BJ (cell line): ENCODE results near the gene SENP8. TPM values are rescaled to one million over a fixed set of nuclear protein-coding genes. Genes with fewer than 3 reads are reported as not detected.
"Not testable (repeated sequence)": the region's sequence is repeated elsewhere in the genome, so short reads cannot be mapped to it uniquely, and the experiment has no call there.

Experiments
- CTCF ChIA-PET: fragments of 350-600 bp; formaldehyde crosslinking; extraction: SDS; loops from one replicate; lab custom pipeline; 2021; ENCODE audit warnings: antibody characterized with exemption, inconsistent platforms; lab: Yijun Ruan, JAX
- POLR2A ChIA-PET: fragments of 300-600 bp; sonication (Branson Sonifier 250); formaldehyde crosslinking; extraction: SDS; loops from one replicate; lab custom pipeline; 2021; ENCODE audit warnings: antibody characterized with exemption; lab: Charles Lee
- DNase-seq: peaks from one replicate; pipeline ENCODE4 v3.0.0-alpha.2; 2011; ENCODE audit warnings: low read depth
- H3K27me3 ChIP-seq: 2 replicates; pipeline ENCODE4 v1.6.0; 2011; ENCODE audit warnings: low read length; ENCODE audit not compliant: control insufficient read depth, insufficient read depth
- H3K36me3 ChIP-seq: 2 replicates; pipeline ENCODE4 v1.5.1; 2011; ENCODE audit warnings: low read length; ENCODE audit not compliant: control insufficient read depth, insufficient read depth
- H3K4me3 ChIP-seq: 2 replicates; pipeline ENCODE4 v1.5.1; 2011; ENCODE audit warnings: low read depth, mild to moderate bottlenecking, control low read depth, low read length
- polyA minus RNA-seq: library from RNA; depleted of rRNA, polyadenylated mRNA; stranded (reverse); fragments of >200 nt; gene quantifications from 2 replicates; pipeline ENCODE4 v1.2.3, GENCODE V29; 2011; rRNA and poly(A)+ RNA removed
- polyA plus RNA-seq: library from polyadenylated mRNA; depleted of rRNA; stranded (reverse); fragments of >200 nt; gene quantifications from 2 replicates; pipeline ENCODE4 v1.2.3, GENCODE V29; 2011; rRNA removed
- TF ChIP-seq, protein P1 (sequence below): IDR thresholded peaks from 2 replicates; pipeline ENCODE4 v1.5.1; 2011; ENCODE audit warnings: low read depth, mild to moderate bottlenecking, control low read depth, inconsistent platforms, low read length, moderate library complexity; ENCODE audit not compliant: insufficient read depth

The SENP8 gene
- 3.1 and 6.0 TPM in 2 replicates for polyA plus RNA-seq
- polyA minus RNA-seq: 4.9 and 5.8 TPM in 2 replicates

DNA sequence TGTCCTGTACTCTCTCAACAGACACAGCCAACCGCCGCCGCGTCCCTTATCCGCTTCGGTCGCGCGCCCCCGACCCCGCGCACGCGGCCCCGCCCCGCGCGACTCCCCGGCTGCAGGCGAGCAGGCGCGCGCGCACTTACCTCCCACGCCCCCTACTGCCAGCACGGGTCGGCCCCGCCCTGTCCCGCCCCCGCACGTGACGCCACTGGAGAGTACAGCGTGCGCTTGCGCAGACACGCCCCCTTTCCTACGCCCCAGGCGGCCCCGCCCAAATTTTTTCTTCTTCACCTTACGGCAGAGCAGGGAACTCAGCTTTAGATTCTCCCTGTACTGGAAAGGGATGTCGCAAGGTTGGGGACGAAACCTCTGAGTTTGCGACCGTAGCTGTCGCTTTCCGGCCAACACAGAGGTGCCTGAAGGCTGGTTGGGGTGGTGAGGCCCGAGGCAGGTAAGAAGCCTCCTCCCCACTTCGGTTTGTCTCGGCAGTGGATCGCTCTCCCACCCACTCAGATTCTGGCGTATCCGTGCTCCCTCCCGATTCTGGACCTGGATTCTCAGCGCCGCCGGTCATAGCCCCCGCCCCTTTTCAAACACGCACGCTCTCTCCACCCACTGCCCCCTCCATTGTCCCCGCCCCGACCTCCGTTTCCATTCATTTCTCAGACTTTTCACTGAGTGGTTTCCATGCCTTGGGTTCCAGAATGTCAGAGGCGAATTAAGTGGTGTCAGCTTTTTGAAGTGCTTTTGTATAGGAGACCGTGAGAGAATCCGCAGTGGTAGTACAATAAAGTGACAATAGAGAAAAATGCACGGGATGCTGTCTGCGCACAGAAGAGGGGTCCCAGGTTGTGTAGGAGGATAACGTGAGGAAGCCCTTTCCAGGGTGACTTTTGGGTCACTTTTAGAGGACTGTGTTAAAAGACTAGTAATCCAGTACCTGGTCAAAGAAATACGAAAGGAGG, at the start of gene SENP8, which contains the start of gene MYO9A:
TSS of gene SENP8 (plus strand) at position 387 of the 962 bp plus-strand sequence. CDS start 21,221 bp downstream, outside the sequence.
TSS of gene MYO9A (minus strand) at position 134 of the 962 bp plus-strand sequence. CDS start 71,587 bp downstream, outside the sequence.
- ChIA-PET POLR2A (no interaction called here), CTCF (interaction anchor here (0.5 kb wide), 1 partner anchor 40 kb away, joined by 4 read pairs; no protein-coding TSS in a partner anchor)
- Histone ChIP-seq H3K36me3 (no peaks in the 10 kb centered on the region), H3K27me3 (no peaks in the 10 kb centered on the region), H3K4me3 (peak within 1 kb of the TSS; percentile 96)
- DNase-seq: peak; percentile 88
- TF ChIP-seq, protein P1, sequence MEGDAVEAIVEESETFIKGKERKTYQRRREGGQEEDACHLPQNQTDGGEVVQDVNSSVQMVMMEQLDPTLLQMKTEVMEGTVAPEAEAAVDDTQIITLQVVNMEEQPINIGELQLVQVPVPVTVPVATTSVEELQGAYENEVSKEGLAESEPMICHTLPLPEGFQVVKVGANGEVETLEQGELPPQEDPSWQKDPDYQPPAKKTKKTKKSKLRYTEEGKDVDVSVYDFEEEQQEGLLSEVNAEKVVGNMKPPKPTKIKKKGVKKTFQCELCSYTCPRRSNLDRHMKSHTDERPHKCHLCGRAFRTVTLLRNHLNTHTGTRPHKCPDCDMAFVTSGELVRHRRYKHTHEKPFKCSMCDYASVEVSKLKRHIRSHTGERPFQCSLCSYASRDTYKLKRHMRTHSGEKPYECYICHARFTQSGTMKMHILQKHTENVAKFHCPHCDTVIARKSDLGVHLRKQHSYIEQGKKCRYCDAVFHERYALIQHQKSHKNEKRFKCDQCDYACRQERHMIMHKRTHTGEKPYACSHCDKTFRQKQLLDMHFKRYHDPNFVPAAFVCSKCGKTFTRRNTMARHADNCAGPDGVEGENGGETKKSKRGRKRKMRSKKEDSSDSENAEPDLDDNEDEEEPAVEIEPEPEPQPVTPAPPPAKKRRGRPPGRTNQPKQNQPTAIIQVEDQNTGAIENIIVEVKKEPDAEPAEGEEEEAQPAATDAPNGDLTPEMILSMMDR: no peak

GRCh38 chr15:72068856-72069255, 49.3 kb upstream of the SENP8 start:
- Histone ChIP-seq H3K27me3 (no peaks in the 10 kb centered on the region), H3K4me3 (no peak overlapping the region), H3K36me3 (no peaks in the 10 kb centered on the region)
- CTCF ChIA-PET: no interaction called here
- DNase-seq: no peak
- TF ChIP-seq, protein P1: no peak
- POLR2A ChIA-PET: no interaction called here

GRCh38 chr15:72070817-72071447, 47.3 kb upstream of the SENP8 start:
- POLR2A ChIA-PET: no interaction called here
- no peaks in the 10 kb centered on the region for H3K27me3 ChIP-seq
- CTCF ChIA-PET: no interaction called here
- DNase-seq: no peak
- no peak overlapping the region for H3K4me3 ChIP-seq
- no peaks in the 10 kb centered on the region for H3K36me3 ChIP-seq
- TF ChIP-seq, protein P1: no peak

DNA sequence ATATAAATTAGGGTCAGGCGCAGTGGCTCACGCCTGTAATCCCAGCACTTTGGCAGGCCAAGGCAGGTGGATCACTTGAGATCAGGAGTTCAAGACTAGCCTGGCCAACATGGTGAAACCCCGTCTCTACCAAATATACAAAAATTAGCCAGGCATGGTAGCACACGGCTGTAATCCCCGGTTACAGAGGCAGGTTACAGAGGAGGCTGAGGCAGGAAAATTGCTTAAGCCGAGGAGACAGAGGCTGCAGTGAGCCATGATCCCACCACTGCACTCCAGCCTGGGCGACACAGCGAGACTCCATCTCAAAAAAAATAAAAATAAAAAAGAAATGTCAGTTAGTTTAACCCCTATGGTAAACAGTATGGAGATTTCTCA, 46.8 kb upstream of the SENP8 start:
- CTCF ChIA-PET, H3K4me3 ChIP-seq, H3K36me3 ChIP-seq, POLR2A ChIA-PET, H3K27me3 ChIP-seq, DNase-seq: not testable (repeated sequence)

- H3K36me3 ChIP-seq: no peaks in the 10 kb centered on the region
- ChIA-PET POLR2A (no interaction called here), CTCF (no interaction called here)
- H3K4me3 ChIP-seq: no peak overlapping the region
- no peaks in the 10 kb centered on the region for H3K27me3 ChIP-seq
- TF ChIP-seq, protein P1: no peak
- no peak for DNase-seq
Observed at GRCh38 chr15:72074335-72075060, 43.7 kb upstream of the SENP8 start.
